CD4-positive, alpha-beta T cell treated with Interleukin-6 for 4 hours (primary cell): ENCODE results near the gene ONECUT2.

ENCODE experiments used
- DNase-seq: peaks from one replicate; pipeline ENCODE4 v3.0.0-alpha.2; 2020; ENCODE audit warnings: mixed read lengths

Gene ONECUT2

GRCh38 chr18:57431467-57432080, 3.6 kb upstream of the ONECUT2 start:
- no peak for DNase-seq

- DNase-seq: no peak
Measured at GRCh38 chr18:57432140-57432539, 3.0 kb upstream of the ONECUT2 start.

- DNase-seq: no peak
Measured at GRCh38 chr18:57432751-57433400, 2.3 kb upstream of the ONECUT2 start.

GRCh38 chr18:57433482-57433881, 1.7 kb upstream of the ONECUT2 start:
- no peak for DNase-seq

GRCh38 chr18:57433934-57434535, 1.1 kb upstream of the ONECUT2 start:
- no peak for DNase-seq

GRCh38 chr18:57435846-57436190, 644 bp downstream of the ONECUT2 start:
- no peak for DNase-seq

- DNase-seq: no peak
Measured at GRCh38 chr18:57436191-57436964, 1.2 kb downstream of the ONECUT2 start.

- DNase-seq: no peak
Measured at GRCh38 chr18:57436965-57437333, 1.8 kb downstream of the ONECUT2 start.

GRCh38 chr18:57437402-57437765, 2.2 kb downstream of the ONECUT2 start:
- DNase-seq: no peak

- no peak for DNase-seq
Measured at GRCh38 chr18:57437766-57438671, 2.8 kb downstream of the ONECUT2 start.

GRCh38 chr18:57438743-57439608, 3.8 kb downstream of the ONECUT2 start:
- DNase-seq: no peak

- DNase-seq: no peak
Measured at GRCh38 chr18:57439609-57439968, 4.4 kb downstream of the ONECUT2 start.

- no peak for DNase-seq
Measured at GRCh38 chr18:57439985-57440330, 4.8 kb downstream of the ONECUT2 start.

GRCh38 chr18:57440331-57441070, 5.3 kb downstream of the ONECUT2 start:
- DNase-seq: no peak

- DNase-seq: no peak
Measured at GRCh38 chr18:57441071-57441794, 6.1 kb downstream of the ONECUT2 start.

GRCh38 chr18:57443247-57443646, 8.1 kb downstream of the ONECUT2 start:
- no peak for DNase-seq

GRCh38 chr18:57443702-57444101, 8.5 kb downstream of the ONECUT2 start:
- no peak for DNase-seq

- DNase-seq: no peak
Measured at GRCh38 chr18:57444301-57444759, 9.2 kb downstream of the ONECUT2 start.

- DNase-seq: no peak
Measured at GRCh38 chr18:57445488-57446319, 10.5 kb downstream of the ONECUT2 start.
